NB4 (cell line): ENCODE results near the gene BCAN.

Source experiments
- DNase-seq: peaks from one replicate; pipeline ENCODE4 v3.0.0; 2010; ENCODE audit warnings: low read depth
- H3K4me3 ChIP-seq: one replicate; pipeline ENCODE4 v1.5.1; 2011; ENCODE audit warnings: mild to moderate bottlenecking, low read depth, low read length, moderate library complexity
- CTCF ChIP-seq: IDR thresholded peaks from one replicate; pipeline ENCODE4 v1.5.1; 2012; ENCODE audit warnings: low read depth, low read length
- MAX ChIP-seq: IDR thresholded peaks from 2 replicates; pipeline ENCODE4 v1.6.1; 2011; ENCODE audit warnings: low read depth, low read length
- MYC ChIP-seq: IDR thresholded peaks from 2 replicates; pipeline ENCODE4 v1.6.1; 2011; ENCODE audit warnings: low read depth, low read length
- POLR2A ChIP-seq: IDR thresholded peaks from 2 replicates; pipeline ENCODE4 v1.6.1; 2011; ENCODE audit warnings: mild to moderate bottlenecking; ENCODE audit not compliant: insufficient read length; ENCODE audit errors: extremely low read depth

The BCAN gene

GRCh38 chr1:156619582-156619955, 22.3 kb upstream of the BCAN start:
- H3K4me3 ChIP-seq = no peak overlapping the region
- TF ChIP-seq MYC (no peak), MAX (no peak), CTCF (no peak), POLR2A (no peak)
- no peak for DNase-seq

- H3K4me3 ChIP-seq = no peak overlapping the region
- no peak for DNase-seq
- TF ChIP-seq MAX = no peak
- no peak for TF ChIP-seq CTCF
- no peak for TF ChIP-seq MYC
- no peak for TF ChIP-seq POLR2A
These were observed 19.2 kb upstream of the BCAN start for GRCh38 chr1:156622581-156623297.

- H3K4me3 ChIP-seq = no peak overlapping the region
- DNase-seq = peak; percentile 55
These were observed 17.7 kb upstream of the BCAN start for GRCh38 chr1:156623946-156624813.

GRCh38 chr1:156624814-156625435, 17.0 kb upstream of the BCAN start:
- H3K4me3 ChIP-seq = no peak overlapping the region
- DNase-seq = no peak
- no peak for TF ChIP-seq MYC
- TF ChIP-seq CTCF = no peak
- TF ChIP-seq MAX = no peak

More at GRCh38 chr1:156623946-156624813, 17.7 kb upstream of the BCAN start:
- TF ChIP-seq CTCF (peak; percentile 29), POLR2A (no peak)

GRCh38 chr1:156625436-156626078, 16.4 kb upstream of the BCAN start:
- TF ChIP-seq CTCF = peak; percentile 79
- no peak for TF ChIP-seq MAX
- DNase-seq = peak; percentile 52
- H3K4me3 ChIP-seq = no peak overlapping the region
